HUDEP-2 (cell line): Measurements from ENCODE around the gene LMTK2.
"Not testable (repeated sequence)": the region's sequence is repeated elsewhere in the genome, so short reads cannot be mapped to it uniquely, and the experiment has no call there.

Source experiments
- DNase-seq, 76 experiments: peaks; one replicate each; lab custom pipeline; 2025; ENCODE audit not compliant: unreplicated experiment in 76 of 76; lab: John Stamatoyannopoulos, UW

LMTK2 gene

GRCh38 chr7:98215561-98216495 is 109.2 kb downstream of the LMTK2 start:
- no peak for DNase-seq

- no peak for DNase-seq
These were observed 110.4 kb downstream of the LMTK2 start for GRCh38 chr7:98216941-98217622.

- peak in 22 of 76 experiments; percentile 3 to 64 (median 27) for DNase-seq
These were observed 111.2 kb downstream of the LMTK2 start for GRCh38 chr7:98217623-98218582.

- DNase-seq: not testable (repeated sequence)
These were observed 112.7 kb downstream of the LMTK2 start for GRCh38 chr7:98219382-98219781.

- DNase-seq: no peak
These were observed 115.2 kb downstream of the LMTK2 start for GRCh38 chr7:98221611-98222532.

- no peak for DNase-seq
These were observed 116.0 kb downstream of the LMTK2 start for GRCh38 chr7:98222533-98223195.

GRCh38 chr7:98223351-98223897 is 116.8 kb downstream of the LMTK2 start:
- no peak for DNase-seq

- no peak for DNase-seq
These were observed 117.4 kb downstream of the LMTK2 start for GRCh38 chr7:98223898-98224700.

- DNase-seq: no peak
These were observed 118.1 kb downstream of the LMTK2 start for GRCh38 chr7:98224701-98225181.

GRCh38 chr7:98225913-98226614 is 119.4 kb downstream of the LMTK2 start:
- no peak for DNase-seq

- no peak for DNase-seq
These were observed 121.3 kb downstream of the LMTK2 start for GRCh38 chr7:98227939-98228338.

GRCh38 chr7:98228801-98229200 is 122.1 kb downstream of the LMTK2 start:
- no peak for DNase-seq

GRCh38 chr7:98229441-98229840 is 122.8 kb downstream of the LMTK2 start:
- DNase-seq: no peak

GRCh38 chr7:98229991-98230745 is 123.5 kb downstream of the LMTK2 start:
- no peak for DNase-seq

- no peak for DNase-seq
These were observed 124.2 kb downstream of the LMTK2 start for GRCh38 chr7:98230746-98231471.
